CD14-positive monocyte (primary cell): ENCODE results near the gene FAM170B. TPM values are rescaled to one million over a fixed set of nuclear protein-coding genes. Genes with fewer than 3 reads are reported as not detected.
A peak's percentile ranks its signal among the peaks of the same experiment; 100 is the strongest.

ENCODE experiments used
- DNase-seq, 3 donors: peaks; one replicate each; pipeline ENCODE4 v3.0.0-alpha.2; 2011 to 2022
- H2AFZ ChIP-seq: 2 replicates; pipeline ENCODE4 v1.6.0; 2012; ENCODE audit warnings: mild to moderate bottlenecking, low read depth, low read length, inconsistent platforms; ENCODE audit not compliant: insufficient read depth, poor library complexity, severe bottlenecking
- H3K27ac ChIP-seq, 2 donors: 1 replicate in 1 of 2; 2 replicates in 1 of 2; pipeline ENCODE4 v1.5.1; 2012 to 2013; ENCODE audit warnings: low read length in 2 of 2, control low read depth in 1 of 2, inconsistent platforms in 1 of 2, low read depth in 1 of 2, mild to moderate bottlenecking in 1 of 2
- H3K27me3 ChIP-seq, 2 donors: one replicate each; pipeline versions ENCODE4 v1.6.0 to v1.6.1; 2011 to 2013; ENCODE audit warnings: low read length in 2 of 2; ENCODE audit not compliant: control insufficient read depth in 2 of 2, insufficient read depth in 2 of 2
- H3K36me3 ChIP-seq, 2 donors: replicated peaks in 1 of 2; 1 replicate in 1 of 2; 2 replicates in 1 of 2; pipeline versions ENCODE4 v1.5.1 to v1.6.1; 2012 to 2013; ENCODE audit warnings: low read length in 2 of 2, control low read depth in 1 of 2, inconsistent platforms in 1 of 2, mild to moderate bottlenecking in 1 of 2; ENCODE audit not compliant: insufficient read depth in 2 of 2, control insufficient read depth in 1 of 2
- H3K4me1 ChIP-seq, 2 donors: 1 replicate in 1 of 2; 2 replicates in 1 of 2; pipeline versions ENCODE4 v1.5.1 to v1.6.1; 2012 to 2013; ENCODE audit warnings: low read length in 2 of 2, control low read depth in 1 of 2, inconsistent platforms in 1 of 2, mild to moderate bottlenecking in 1 of 2, moderate library complexity in 1 of 2; ENCODE audit not compliant: insufficient read depth in 2 of 2, control insufficient read depth in 1 of 2
- H3K4me2 ChIP-seq: replicated peaks from 2 replicates; pipeline ENCODE3; 2012; ENCODE audit warnings: low read length, moderate library complexity, mild to moderate bottlenecking; ENCODE audit not compliant: poor library complexity, severe bottlenecking; ENCODE audit errors: extremely low read depth
- H3K4me3 ChIP-seq, 3 experiments: fragments of 200-600 bp in 1 of 3; sonication (generic) in 1 of 3; replicated peaks in 1 of 3; 1 replicate in 2 of 3; 2 replicates in 1 of 3; pipeline ENCODE4 v1.5.1; 2011 to 2013; ENCODE audit warnings: low read length in 3 of 3, mild to moderate bottlenecking in 3 of 3, control low read depth in 2 of 3, low read depth in 2 of 3, inconsistent platforms in 1 of 3, moderate library complexity in 1 of 3
- H3K79me2 ChIP-seq: 2 replicates; pipeline ENCODE4 v1.6.0; 2012; ENCODE audit warnings: mild to moderate bottlenecking, control low read depth, inconsistent platforms, low read length, moderate library complexity; ENCODE audit not compliant: insufficient read depth
- H3K9ac ChIP-seq: 2 replicates; pipeline ENCODE4 v1.6.0; 2017; ENCODE audit warnings: low read length, mild to moderate bottlenecking; ENCODE audit not compliant: insufficient read depth, poor library complexity, severe bottlenecking
- H3K9me3 ChIP-seq, 2 donors: replicated peaks in 1 of 2; 1 replicate in 1 of 2; 2 replicates in 1 of 2; pipeline versions ENCODE4 v1.5.1 to v1.6.1; 2012 to 2013; ENCODE audit warnings: low read length in 2 of 2, control low read depth in 1 of 2; ENCODE audit not compliant: control insufficient read depth in 1 of 2, insufficient read depth in 1 of 2
- H4K20me1 ChIP-seq: 2 replicates; pipeline ENCODE4 v1.6.0; 2012; ENCODE audit warnings: mild to moderate bottlenecking, low read length, control low read depth, moderate library complexity; ENCODE audit not compliant: insufficient read depth
- H3K27ac Mint-ChIP-seq, 7 donors: one replicate each; pipeline ENCODE4 v1.8.0; 2020; ENCODE audit warnings: mild to moderate bottlenecking in 7 of 7, mixed read lengths in 7 of 7, moderate library complexity in 6 of 7, inconsistent platforms in 2 of 7
- H3K27me3 Mint-ChIP-seq, 3 donors: one replicate each; pipeline ENCODE4 v1.8.0; 2021 to 2022; ENCODE audit warnings: low read depth in 3 of 3, mild to moderate bottlenecking in 3 of 3, mixed read lengths in 3 of 3, moderate library complexity in 3 of 3, inconsistent platforms in 1 of 3
- H3K36me3 Mint-ChIP-seq, 2 donors: one replicate each; pipeline ENCODE4 v1.8.0; 2020; ENCODE audit warnings: mixed read lengths in 2 of 2, inconsistent platforms in 1 of 2, mild to moderate bottlenecking in 1 of 2
- H3K4me1 Mint-ChIP-seq: one replicate; pipeline ENCODE4 v1.8.0; 2020; ENCODE audit warnings: mild to moderate bottlenecking, mixed read lengths
- H3K4me3 Mint-ChIP-seq, 2 donors: one replicate each; pipeline ENCODE4 v1.8.0; 2020; ENCODE audit warnings: mild to moderate bottlenecking in 2 of 2, mixed read lengths in 2 of 2, moderate library complexity in 1 of 2
- H3K9me3 Mint-ChIP-seq, 7 donors: one replicate each; pipeline ENCODE4 v1.8.0; 2020 to 2022; ENCODE audit warnings: mixed read lengths in 7 of 7, mild to moderate bottlenecking in 6 of 7, moderate library complexity in 6 of 7, inconsistent platforms in 2 of 7
- CTCF ChIP-seq: fragments of 200-600 bp; IDR thresholded peaks from one replicate; pipeline ENCODE4 v1.8.0; 2022; ENCODE audit warnings: antibody characterized with exemption, mild to moderate bottlenecking
- WGBS: methylation state at CpG from one replicate; pipeline ENCODE4 v1.1.5; 2013; ENCODE audit warnings: missing lambda C conversion rate; ENCODE audit not compliant: insufficient coverage; 5-methylcytosine and 5-hydroxymethylcytosine counted together
- intact Hi-C, 2 donors: fragments of 100-400 bp; cut with micrococcal nuclease; formaldehyde crosslinking; loops; one replicate each; pipeline versions ENCODE4 v1.15.0 to v1.15.1; 2023
- polyA plus RNA-seq, 3 donors: library from polyadenylated mRNA; depleted of rRNA in 1 of 3; unstranded in 2 of 3; stranded (reverse) in 1 of 3; fragments of 300-500 nt in 2 of 3; fragments of >200 nt in 1 of 3; fragmentation: Illumina TruSeq in 2 of 3; gene quantifications; 1 replicate in 2 of 3; 2 replicates in 1 of 3; pipeline ENCODE4 v1.2.3, GENCODE V29; 2012 to 2021

FAM170B gene
- polyA plus RNA-seq, 3 donors = not detected

- WGBS = 80% methylated on average over 7 of the region's 7 CpGs
- Mint-ChIP-seq H3K36me3 (peaks cover under 1 to 11% of the 10 kb centered on the region in 2 donors), H3K9me3 (no peaks in the 10 kb centered on the region), H3K27ac (peak overlapping the region in 2 of 7 donors; percentile 12 to 48), H3K27me3 (peaks cover 1 to 13% (median 1%) of the 10 kb centered on the region in 3 donors), H3K4me3 (no peak overlapping the region), H3K4me1 (peaks cover 33% of the 10 kb centered on the region)
- Histone ChIP-seq H3K9me3 (no peaks in the 10 kb centered on the region), H2AFZ (no peak overlapping the region), H3K27me3 (no peaks in the 10 kb centered on the region), H3K4me2 (no peak overlapping the region), H3K36me3 (no peaks in the 10 kb centered on the region), H3K4me3 (no peak overlapping the region), H3K4me1 (peaks cover 34 to 50% of the 10 kb centered on the region in 2 donors), H3K79me2 (no peaks in the 10 kb centered on the region), H3K27ac (no peak overlapping the region), H4K20me1 (no peaks in the 10 kb centered on the region), H3K9ac (no peak overlapping the region)
- no peak for DNase-seq
- intact Hi-C loops = loop anchor here in 1 of 2 donors (10.0 kb wide), 1 partner anchor 143 kb away; no protein-coding TSS in a partner anchor
- TF ChIP-seq CTCF = no peak
Measured at GRCh38 chr10:49171326-49172060, 37.7 kb upstream of the FAM170B start.

GRCh38 chr10:49170632-49171325 lies 37.0 kb upstream of the FAM170B start:
- H3K9me3 ChIP-seq = no peaks in the 10 kb centered on the region
- H3K79me2 ChIP-seq = no peaks in the 10 kb centered on the region
- intact Hi-C loops = loop anchor here in 1 of 2 donors (10.0 kb wide), 1 partner anchor 144 kb away; no protein-coding TSS in a partner anchor
- Mint-ChIP-seq H3K27me3 (peaks cover 1 to 11% (median 2%) of the 10 kb centered on the region in 3 donors), H3K27ac (peak overlapping the region in 2 of 7 donors; percentile 13 to 46), H3K9me3 (no peaks in the 10 kb centered on the region), H3K36me3 (peaks cover 0 to 10% of the 10 kb centered on the region in 2 donors), H3K4me1 (peaks cover 30% of the 10 kb centered on the region), H3K4me3 (no peak overlapping the region)
- H3K4me1 ChIP-seq = peaks cover 34 to 45% of the 10 kb centered on the region in 2 donors
- no peak overlapping the region for H3K4me3 ChIP-seq
- H3K27me3 ChIP-seq = no peaks in the 10 kb centered on the region
- no peak overlapping the region for H3K9ac ChIP-seq
- H4K20me1 ChIP-seq = no peaks in the 10 kb centered on the region
- no peak overlapping the region for H3K4me2 ChIP-seq
- no peak overlapping the region for H2AFZ ChIP-seq
- H3K27ac ChIP-seq = no peak overlapping the region
- no peaks in the 10 kb centered on the region for H3K36me3 ChIP-seq
- no peak for TF ChIP-seq CTCF
- WGBS = 80% methylated on average over 6 of the region's 6 CpGs
- DNase-seq = no peak
